HG02763 (cell line): ENCODE results near the gene ATP6V1G3.
"Not testable (repeated sequence)": the region's sequence is repeated elsewhere in the genome, so short reads cannot be mapped to it uniquely, and the experiment has no call there.

Experiments
- ATAC-seq: cut with Tn5 transposase; IDR thresholded peaks from one replicate; pipeline ENCODE4 v1.9.1; 2021; ENCODE audit warnings: mild to moderate bottlenecking, moderate library complexity; ENCODE audit not compliant: unreplicated experiment

ATP6V1G3 gene

DNA sequence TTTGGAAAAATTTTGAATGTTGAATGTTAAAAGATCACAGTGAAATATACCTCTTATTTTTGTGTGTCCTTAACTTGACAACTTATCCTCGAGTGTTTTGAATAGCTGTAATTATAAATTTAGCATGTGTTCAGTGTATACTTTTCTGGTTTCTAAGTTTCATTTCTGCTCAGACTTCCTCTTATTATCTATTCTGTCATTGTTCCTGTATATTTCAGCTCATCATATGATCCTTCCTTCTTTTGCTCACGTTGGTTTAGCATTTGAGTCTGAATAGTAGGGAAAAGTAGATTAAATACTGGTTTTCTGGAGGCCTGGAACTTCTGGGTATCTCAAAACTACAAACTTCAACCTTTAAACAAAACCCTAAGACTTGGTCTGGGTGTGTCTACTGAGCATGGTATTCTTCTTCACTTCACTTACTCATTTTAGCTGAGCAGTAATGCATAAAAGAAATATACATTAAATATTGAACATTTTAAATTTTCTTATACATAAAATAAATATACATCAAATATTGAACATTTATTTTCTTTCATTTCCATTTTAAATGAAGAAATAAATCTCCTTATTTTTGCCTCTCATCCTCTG is 3.3 kb upstream of the ATP6V1G3 start:
- peak; percentile 77 for ATAC-seq

DNA sequence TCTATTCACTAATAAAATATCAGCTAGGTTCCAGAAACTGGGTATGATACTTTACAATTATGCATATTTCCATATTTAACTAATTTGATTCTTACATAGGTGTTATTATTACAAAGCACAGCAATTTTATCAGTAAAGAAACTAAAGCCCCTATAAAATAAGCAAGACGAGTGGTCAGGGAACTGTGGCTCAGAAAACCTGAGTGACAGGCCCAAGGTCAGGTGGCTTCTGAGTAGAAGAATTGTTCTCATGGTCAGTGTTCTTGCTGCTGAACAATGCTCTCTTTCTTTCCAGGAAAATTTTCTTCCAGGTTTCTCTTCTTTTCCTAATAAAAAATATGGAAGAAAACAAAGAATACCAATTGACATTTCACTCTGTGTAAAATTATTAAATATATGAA is 2.2 kb upstream of the ATP6V1G3 start:
- no peak for ATAC-seq

DNA sequence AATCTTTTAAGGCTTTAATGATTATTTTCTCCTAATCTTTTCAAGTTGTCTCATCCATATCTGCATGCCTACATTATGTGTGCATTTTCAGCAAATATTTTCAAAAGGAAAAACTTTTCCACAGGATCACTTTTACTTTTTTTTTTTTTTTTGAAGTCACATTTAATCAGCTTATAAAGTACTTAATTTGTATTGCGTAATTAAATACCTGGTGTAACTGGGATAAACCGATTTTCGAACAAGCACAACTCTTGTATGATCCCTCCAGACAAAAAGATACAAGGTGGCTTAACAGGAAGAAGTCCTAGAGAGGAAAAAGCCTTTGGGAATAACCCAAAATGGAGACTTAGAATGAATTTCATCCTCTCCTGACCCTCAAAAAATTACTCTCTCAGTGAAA is 1.3 kb upstream of the ATP6V1G3 start:
- ATAC-seq: no peak

DNA sequence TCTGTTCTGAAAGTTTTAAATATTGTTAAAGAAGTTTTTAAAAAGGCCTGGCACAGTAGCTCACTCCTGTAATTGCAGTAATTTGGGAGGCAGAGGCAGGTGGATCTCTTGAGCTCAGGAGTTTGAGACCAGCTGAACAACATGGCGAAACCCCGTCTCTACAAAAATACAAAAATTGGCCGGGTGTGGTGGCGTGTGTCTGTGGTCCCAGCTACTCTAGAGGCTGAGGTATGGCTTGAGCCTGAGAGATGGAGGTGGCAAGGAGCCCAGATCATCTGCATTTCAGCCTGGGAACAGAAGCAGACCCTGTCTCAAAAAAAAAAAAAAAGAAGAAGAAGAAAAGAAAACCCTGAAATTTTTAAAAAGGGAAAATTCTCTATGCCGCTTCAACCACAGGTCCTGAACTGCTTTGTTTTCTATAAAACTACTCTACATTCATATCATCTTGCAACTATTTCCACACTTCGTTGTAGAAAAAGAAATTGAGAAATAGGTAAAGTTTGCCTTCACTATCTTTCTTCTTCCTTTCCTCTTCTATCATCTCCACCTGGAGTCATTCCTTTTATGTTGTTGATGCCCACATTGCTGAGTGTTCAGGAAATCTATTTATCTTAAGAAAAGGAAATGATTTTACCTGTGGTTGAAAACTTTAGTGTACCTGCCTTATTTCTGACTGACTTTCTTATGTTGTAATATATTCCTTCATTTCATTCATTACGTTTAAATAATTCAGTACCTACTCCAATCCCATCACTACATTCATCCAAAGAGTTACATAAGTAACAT is 1.7 kb downstream of the ATP6V1G3 start:
- no peak for ATAC-seq

- no peak for ATAC-seq
Observed at GRCh38 chr1:198535631-198536030, 4.8 kb downstream of the ATP6V1G3 start.

DNA sequence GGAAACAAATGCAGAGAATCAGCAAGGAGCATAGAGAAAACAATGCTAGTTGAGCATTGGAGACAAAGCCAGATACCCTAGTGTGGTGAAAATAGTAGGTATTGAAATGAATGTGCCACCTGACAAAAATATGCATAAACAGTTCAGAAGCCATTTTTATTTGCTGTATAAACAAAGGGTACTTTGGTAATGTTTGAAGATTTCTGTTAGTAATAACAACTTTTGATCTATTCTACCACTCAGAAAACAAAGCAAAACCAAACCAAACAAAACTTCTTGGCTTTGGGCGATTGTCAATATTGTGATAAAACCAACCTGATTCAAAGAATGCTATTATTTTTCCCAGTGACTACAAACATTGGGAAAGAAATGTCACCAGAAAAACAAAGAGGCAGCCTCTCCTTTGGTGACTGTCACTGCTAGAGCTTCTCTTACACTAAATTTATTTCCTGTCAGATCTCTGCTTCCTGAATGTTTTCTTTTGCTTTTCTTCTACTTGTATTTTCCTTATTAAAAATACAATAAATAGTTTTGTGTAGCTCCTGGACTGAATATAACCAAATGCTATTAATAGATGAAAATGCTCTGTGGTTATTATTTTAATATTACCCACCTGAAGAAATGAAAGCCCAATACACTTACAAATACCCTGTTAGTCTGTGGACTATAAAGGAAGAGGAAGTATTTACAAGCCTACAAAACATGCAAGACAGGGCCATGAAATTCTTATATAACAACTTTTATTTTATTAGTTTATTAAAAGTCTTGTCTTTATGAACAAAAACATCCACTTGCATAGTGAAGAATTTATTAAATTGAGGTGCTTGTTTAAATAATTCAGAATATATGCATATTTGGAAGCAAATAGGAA is 5.7 kb downstream of the ATP6V1G3 start:
- no peak for ATAC-seq

GRCh38 chr1:198531891-198532290 is 8.6 kb downstream of the ATP6V1G3 start:
- no peak for ATAC-seq

DNA sequence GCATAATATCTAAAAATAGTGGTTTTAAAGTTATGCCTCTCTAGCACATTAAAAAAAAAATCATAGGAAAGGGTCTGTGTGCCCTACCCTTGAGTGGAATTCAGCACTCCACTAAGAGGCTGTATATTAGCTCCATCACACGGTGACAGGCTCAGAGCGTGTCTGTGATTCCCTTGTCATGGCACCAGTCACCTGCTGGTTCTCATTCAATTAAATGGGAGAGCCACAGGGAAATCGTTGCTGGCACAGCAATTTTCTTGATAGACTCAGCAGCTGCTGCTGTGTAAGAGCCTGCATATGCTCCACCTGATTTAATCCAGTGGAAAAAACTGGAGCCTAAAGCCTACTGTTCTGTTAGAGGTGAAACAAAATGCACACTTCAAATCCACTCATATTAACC is 9.5 kb downstream of the ATP6V1G3 start:
- ATAC-seq: no peak

DNA sequence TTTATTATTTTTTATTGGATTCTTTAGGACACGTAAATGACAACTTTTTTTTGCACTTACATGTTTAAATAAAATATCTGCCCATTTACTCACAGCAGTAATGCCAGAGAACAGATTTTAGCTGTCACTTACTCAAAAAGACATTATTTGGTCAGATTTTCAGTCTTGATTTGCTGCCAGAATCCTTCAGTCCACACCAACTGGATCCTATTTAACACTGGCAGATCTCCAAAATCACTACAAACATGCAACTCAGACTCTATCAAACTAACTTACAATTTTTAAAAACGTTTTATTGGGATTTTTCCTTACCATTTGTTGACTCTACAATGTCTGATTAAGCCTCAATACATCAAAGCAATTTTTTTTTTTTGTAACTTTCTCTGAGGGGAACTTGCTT is 11.1 kb downstream of the ATP6V1G3 start:
- ATAC-seq: no peak

DNA sequence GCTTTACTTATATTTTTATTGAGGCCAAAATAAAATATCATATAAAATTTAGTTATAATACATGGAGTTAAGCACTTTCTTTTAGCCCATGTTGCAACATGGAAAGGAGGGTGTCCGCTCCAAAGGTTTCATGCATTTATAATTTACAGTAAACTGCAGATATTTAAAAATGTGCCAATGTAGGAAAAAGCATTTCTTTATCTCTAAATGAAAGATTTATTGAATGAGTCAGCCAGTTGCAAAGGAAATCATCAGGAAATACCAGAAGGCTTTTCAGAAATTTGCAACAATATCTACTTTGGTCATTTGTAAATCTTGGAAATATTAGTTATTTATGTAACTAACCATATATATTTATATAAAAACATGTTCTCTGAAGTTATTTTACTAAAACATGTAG is 12.1 kb downstream of the ATP6V1G3 start:
- no peak for ATAC-seq

- ATAC-seq: no peak
Observed at GRCh38 chr1:198524556-198524955, 15.9 kb downstream of the ATP6V1G3 start.

- not testable (repeated sequence) for ATAC-seq
Observed at GRCh38 chr1:198524127-198524526, 16.4 kb downstream of the ATP6V1G3 start.

- no peak for ATAC-seq
Observed at GRCh38 chr1:198523182-198523950, 17.1 kb downstream of the ATP6V1G3 start.

DNA sequence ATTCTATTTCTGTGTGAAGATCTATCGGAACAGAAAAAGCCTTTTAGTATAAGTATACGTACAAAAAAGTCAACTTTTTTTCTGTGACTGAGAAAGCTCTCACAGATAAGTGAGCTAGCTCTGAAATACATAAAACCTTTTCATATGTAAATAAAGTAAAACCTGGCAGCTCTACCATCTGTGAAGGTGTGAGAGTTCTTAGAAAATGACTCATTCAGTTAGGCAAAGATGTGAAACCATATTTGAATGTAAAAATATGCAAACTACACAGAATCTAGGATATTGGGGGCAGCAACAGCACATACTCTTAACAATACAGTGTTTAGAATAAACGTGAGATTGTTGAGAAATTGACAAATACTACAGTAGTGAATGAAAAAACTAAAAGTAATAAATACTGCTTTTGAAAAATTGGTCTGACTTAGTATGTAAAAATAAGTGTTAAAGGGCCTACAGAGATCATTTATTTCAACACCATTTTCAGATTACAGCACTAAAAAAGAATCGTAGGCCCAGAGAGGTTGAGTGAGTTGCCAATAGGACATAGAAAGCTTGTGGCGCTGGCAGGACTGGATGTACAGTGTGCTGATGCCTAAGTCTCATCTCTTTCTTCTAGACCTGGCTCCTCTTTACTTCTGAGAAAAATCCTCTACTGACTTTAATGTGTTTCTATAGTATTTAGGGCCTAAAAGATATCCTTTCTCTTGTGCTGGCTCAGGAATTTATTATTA is 19.8 kb downstream of the ATP6V1G3 start:
- peak; percentile 91 for ATAC-seq

DNA sequence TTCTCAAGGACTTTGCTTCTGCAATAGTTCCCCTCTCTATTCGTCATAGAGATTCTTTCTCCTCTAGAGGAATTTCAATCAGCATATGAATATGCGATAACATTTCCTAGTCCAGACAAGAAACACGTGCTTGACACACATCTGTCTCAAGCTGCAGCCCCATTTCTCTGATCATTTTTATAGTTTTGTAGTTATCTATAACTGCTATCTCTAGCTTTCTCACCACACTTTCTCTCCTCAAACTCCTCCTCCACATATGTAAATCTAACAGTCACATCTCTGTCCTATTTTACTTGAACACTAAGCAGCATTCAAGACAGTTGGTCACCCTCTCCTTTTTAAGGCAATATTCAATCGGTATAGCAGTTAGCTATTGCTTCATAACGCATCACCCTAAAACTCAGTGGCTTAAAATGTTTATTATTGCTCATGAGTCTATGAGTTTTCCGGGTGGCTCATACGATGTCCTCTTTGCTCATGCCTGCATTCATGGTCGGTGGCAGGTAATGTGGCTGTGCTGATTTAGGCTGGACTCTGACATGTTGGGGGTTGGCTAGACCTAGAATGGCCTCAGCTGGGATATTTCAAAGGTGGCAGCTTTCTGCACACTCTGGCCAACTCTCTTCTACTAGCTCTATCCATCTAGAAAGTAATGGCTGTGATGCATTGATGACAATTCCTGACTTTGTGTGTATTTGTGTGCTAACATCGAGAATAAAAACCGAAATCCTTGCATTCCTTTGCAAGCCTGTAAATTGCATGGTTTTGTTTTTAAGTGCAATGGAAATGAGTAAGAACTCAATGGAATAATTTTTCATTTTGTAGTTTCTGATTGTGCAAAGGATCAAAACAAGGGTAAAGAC is 20.6 kb downstream of the ATP6V1G3 start:
- no peak for ATAC-seq

DNA sequence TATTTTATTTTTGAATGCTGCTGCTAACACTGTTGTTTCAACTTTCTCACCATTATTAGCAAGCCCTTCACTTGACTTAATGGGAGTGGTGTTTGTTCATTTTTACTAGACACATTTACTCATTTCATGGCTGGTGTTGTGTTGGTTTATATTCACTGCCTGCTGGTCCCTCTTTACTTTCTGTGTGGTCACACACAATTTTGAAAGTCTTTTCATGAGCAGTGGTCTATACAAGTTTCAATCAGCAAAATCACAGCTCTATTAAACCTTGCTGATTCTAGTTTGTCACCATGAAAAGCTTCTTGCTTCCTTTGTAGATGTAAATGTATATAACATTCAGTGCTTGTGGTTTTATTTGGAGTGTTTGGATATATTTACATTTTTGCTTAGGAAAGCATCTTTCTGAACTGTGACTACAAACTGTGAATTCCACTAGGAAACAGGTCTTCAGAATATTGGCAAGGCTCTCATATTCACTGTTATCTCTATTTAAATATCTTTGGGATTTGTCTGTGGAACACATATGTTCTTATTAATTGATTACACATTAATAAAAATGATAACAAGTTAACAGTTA is 22.8 kb downstream of the ATP6V1G3 start:
- ATAC-seq: no peak

DNA sequence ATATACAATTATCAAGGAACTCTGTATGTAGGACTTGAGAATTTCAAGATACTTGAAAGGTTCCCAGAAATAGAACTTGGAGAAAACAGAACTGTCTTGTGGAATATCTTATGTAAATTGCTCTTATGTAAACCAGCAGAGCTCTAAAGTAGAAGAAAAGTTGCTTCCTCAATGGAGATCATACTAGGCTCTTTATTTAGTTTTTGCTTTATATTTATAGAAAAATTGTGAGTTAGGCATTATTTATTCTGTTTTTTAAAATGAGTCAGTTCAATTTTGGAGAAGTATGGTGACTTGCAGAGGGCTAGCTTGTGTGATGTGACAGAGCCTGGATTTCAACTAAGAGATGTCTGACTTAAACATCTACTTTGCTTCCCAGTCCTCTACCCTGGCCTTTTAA is 40.4 kb downstream of the ATP6V1G3 start:
- ATAC-seq: no peak

DNA sequence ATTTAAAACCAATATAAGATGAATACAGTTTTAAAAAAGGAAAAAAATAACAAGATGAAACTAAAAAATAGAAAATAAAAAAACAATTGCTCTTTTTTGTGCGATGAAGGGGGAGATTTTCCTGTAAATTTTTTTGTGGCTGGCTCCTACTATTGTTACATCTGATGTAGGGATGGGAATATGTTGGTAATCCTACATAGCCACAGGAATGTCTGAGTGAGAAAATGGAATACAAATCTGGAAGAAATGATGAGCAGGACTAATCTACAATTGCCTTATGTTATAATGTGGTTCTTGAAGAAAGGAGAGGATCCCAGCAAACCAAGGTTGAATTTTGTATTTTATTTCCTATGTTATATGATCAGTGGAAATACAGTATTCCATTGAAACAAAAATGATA is 40.9 kb downstream of the ATP6V1G3 start:
- ATAC-seq: no peak

GRCh38 chr1:198498881-198499280 is 41.6 kb downstream of the ATP6V1G3 start:
- ATAC-seq: no peak
